GM19463 (cell line): ENCODE data around the gene PRKCB.

Experiments used
- ATAC-seq: cut with Tn5 transposase; IDR thresholded peaks from one replicate; pipeline ENCODE4 v1.9.1; 2021; ENCODE audit warnings: mild to moderate bottlenecking, moderate library complexity; ENCODE audit not compliant: unreplicated experiment

PRKCB gene

GRCh38 chr16:23835390-23836077 is at the start of gene PRKCB:
Gene PRKCB (plus strand): TSS chr16:23835983.
- peak; percentile 77 for ATAC-seq

- ATAC-seq, result no peak
Observed at GRCh38 chr16:23786964-23787561, 48.7 kb upstream of the PRKCB start.

DNA sequence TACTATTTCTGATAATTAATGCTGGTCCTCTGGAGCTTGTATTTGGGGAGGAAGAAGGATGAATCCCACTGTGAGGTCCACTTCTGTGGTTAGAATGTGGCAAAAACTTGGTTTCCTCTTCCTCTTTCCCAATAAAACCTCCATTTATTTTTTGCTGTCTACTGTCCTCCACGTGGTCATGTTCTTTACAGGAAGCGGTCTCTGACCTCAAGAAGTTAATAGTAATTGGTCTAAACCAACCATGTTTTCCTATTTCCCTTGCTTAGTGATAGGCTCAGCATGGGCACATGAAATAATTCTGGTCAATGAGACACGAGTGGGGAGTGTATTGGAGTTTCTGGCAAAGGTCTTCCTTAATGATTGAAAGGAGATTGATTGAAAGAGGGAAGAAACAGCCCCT is 47.1 kb upstream of the PRKCB start:
- ATAC-seq, result no peak

DNA sequence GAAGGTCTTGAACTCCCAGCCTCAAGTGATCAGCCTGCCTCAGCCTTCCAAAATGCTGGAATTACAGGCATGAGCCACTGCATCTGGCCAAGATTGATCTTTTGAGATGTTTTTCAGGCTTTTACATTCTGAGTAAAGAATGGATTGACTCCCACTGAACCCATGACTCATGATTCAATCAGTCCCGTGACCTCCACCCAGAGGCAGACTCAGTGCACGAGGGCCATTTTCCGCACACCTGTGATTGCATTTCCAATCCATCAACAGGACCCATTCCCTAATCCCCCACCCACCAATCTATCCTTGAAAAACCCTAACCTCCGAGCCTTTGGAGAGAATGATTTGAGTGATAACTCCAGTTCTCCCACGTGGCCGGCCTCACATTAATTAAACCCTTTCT is 40.4 kb upstream of the PRKCB start:
- ATAC-seq, result no peak

GRCh38 chr16:23796941-23797340 is 38.8 kb upstream of the PRKCB start:
- no peak for ATAC-seq

DNA sequence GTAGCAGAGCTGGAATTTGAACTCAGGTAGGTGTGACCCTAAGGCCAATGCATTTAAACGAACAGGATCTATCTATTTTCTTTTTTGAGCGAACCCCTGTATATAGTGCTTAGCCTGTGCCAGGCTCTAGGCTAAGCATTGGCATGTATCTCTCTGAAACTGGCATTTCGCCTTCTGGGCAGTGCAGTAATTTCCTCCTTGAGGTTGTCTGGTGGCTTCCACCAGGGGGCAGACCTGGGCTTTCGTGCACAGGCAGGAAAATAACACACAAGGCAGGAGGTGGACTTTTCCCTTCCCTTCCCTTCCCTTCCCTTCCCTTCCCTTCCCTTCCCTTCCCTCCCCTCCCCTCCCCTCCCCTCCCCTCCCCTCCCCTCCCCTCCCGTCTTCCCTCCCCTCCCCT is 34.4 kb upstream of the PRKCB start:
- ATAC-seq, result no peak

- ATAC-seq, result no peak
Observed at GRCh38 chr16:23802776-23803175, 33.0 kb upstream of the PRKCB start.

DNA sequence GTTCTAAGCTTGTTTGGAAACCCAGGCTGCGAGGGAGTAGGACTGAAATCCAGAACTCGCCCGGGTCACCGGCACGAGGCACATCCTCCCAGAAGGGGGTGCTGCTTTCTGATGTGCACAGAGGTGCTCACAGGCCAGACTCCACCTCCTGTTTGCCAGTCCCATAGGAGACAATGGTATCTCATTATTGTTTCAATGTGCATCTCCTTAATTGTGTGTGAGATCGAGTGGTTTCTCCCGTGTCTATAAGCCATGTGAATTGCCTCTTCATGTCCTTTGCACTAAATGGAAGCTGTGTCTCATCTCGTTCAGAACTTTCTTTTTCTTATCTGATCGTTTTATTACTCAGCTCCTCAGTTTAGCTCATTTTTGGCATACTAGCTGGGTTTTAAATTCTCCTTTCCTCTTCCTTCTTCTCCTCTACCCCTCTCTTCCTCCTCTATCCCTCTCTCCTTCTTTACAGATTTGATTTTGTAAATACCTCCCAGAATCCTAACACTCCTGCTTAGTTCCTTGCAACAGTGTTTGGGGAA is 32.1 kb upstream of the PRKCB start:
- ATAC-seq, result peak; percentile 83

DNA sequence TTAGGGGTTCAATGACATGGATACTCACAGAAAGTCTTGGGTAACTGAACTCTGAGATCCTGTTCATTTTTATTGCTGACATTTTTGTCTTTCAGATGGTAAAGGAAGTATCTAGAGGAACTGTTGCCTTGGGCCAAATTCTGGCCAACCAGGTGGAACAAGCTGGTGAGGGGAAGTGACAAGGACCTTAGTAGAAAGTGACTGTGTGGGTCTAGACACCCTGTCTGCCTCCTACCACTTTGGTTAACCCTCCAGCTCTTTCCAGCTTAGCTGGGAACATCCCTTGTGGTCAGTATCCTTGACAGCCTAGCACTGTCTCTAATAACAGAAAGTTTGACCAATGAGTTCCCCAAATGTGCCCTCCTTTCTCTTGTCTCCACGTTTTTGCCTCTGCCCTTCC is 28.8 kb upstream of the PRKCB start:
- no peak for ATAC-seq

GRCh38 chr16:23821467-23821866 is 14.3 kb upstream of the PRKCB start:
- no peak for ATAC-seq

DNA sequence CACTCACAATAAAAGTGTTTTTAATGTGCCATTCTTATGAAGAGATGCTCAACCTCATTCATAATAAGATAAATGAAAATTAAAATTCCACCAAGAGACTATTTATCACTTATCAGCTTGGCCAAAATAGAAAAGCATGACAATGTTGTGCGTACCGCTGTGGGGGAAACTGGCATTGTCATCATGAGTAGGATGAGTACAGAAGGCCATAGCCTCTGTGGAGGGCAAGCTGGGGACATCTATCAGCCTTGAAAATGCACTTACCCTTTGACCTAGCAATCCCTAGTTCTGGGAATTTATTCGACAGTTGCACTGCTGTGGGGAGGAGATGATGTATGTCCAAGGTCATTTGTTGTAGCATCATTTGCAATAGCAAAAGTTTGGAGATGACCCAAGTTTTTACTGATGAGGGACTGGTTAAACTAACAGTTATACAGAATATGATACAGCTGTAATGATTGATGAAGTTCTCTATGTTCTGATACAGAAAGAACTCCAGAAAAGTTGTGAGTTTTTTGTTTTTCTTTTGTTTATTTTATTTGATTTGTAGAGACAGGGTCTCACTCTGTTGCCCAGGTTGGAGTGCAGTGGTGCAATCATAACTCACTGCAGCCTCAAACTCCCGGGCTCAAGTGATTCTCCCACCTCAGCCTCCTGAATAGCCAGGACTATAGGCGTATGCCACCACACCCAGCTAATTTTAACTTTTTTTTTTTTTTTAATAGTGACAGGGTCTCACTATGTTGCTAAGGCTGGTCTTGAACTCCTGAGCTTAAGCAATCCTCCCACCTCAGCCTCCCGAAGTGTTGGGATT is 13.7 kb upstream of the PRKCB start:
- ATAC-seq, result no peak

DNA sequence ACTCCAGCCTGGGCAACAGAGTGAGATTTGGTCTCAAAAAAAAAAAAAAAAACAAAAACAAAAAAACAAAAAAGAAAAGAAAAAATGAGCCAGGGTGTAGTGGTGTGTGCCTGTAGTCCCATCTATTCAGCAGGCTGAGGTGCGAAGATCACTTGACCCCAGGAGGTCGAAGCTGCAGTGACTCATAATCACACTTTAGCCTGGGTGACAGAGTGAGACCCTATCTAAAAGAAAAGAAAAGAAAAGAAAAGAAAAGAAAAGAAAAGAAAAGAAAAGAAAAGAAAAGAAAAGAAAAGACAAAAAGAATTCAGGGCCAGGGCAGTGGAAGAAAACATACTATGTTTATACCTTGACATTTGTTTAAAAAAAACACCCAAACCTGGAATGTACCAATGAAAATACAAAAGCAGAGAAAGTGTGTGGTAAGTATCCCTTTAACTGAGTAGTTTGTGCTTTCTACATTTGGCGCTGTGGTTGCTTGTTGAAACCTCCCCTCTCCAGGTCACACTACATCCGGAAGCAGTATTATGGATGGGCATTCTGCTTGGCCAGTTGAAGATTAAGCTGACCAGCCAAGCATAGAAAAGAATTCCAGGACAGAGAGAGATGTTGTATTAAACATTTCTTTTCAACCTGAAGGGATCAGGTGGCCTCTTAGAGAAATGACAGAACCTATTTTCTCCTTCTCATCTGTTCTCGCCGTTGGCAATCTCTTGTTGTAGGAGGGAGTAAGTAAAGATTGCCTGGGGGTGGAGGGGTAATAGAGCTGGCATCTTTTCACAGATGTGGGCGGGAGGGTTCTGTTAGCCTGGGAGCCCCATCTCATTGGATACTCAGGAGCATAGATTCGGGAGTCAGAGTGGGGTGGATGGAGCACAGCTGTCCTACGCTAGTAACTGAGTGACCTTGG is 12.1 kb upstream of the PRKCB start:
- no peak for ATAC-seq

DNA sequence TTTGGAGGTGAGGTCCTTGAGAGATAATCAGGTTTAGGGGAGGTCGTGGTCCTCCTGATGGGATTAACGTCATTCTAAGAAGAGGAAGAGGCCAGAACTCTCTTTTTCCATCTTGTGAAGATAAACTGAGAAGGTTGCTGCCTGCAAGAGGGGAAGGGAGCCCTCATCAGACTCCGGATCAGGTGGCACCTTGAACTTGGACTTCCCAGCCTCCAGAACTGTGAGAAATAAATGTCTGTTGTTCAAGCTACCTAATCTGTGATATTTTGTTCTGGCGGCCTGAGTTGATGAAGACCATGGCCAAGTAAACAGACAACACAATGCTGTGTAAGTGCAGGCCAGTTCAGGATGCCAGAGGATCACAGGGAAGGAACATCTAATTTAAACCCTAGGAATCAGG is 10.9 kb upstream of the PRKCB start:
- no peak for ATAC-seq

- peak; percentile 83 for ATAC-seq
Observed at GRCh38 chr16:23826528-23827045, 9.2 kb upstream of the PRKCB start.

GRCh38 chr16:23827057-23827456 is 8.7 kb upstream of the PRKCB start:
- ATAC-seq, result peak; percentile 49

DNA sequence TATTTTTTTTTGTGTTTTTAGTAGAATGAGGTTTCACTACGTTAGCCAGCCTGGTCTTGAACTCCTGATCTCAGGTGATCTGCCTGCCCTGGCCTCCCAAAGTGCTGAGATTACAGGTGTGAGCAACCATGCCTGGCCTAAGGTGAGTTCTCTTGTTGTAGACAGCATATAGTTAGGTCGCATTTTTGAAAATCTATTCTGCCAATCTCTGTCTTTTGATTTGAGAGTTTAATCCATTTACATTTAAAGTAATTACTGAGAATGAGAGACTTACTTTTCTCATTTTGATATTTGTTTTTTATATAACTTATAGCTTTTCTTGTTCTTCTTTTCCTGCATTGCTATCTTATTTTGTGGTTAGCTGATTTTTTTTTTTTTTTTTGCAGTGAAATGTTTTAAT is 6.3 kb upstream of the PRKCB start:
- ATAC-seq, result no peak

GRCh38 chr16:23830276-23830675 is 5.5 kb upstream of the PRKCB start:
- no peak for ATAC-seq

DNA sequence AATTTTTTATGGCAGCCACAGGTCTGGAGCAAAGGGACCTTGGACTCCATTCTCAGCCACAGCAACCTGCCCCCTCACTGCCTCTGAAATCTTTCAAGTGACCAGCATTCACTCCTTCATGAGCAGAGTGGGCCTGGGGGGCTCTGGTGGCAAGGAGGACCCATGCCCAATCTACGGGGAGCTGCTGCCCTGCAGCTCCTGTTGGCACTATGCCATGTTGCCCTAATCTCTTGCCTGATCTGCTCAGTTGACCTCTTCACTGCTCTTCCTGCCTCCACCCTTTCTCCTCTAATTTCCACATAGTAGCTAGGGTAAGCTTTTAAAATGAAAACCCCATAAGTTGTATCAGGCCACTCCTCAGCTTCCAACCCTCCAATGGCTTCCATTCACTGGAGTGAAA is 2.9 kb upstream of the PRKCB start:
- no peak for ATAC-seq

DNA sequence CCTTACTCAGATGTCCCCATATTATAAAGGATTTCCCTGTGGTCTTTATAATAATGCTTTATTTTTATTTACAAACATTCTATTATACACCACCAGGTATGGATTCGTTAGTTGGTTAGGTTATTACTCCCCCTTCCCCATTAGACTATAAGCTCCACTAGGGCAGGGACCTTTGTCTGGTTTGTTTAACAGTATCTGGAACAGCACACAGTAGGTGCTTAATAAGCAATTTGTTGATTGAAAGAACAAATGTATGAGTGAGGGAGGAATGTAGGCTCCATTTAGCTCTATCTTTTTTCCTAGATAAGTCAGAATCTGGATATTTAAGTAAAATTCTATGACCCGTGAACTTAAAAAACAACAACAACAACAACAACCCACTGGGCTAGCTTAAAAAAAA is 2.3 kb upstream of the PRKCB start:
- no peak for ATAC-seq

GRCh38 chr16:23833960-23834685 is 1.7 kb upstream of the PRKCB start:
- no peak for ATAC-seq
